Glomerular visceral epithelial cell (primary cell): Measurements from ENCODE around the gene PPP1R1B.

Experiments used
- DNase-seq: peaks from one replicate; pipeline ENCODE4 v3.0.0-alpha.2; 2016; ENCODE audit errors: extremely low spot score

PPP1R1B gene

DNA sequence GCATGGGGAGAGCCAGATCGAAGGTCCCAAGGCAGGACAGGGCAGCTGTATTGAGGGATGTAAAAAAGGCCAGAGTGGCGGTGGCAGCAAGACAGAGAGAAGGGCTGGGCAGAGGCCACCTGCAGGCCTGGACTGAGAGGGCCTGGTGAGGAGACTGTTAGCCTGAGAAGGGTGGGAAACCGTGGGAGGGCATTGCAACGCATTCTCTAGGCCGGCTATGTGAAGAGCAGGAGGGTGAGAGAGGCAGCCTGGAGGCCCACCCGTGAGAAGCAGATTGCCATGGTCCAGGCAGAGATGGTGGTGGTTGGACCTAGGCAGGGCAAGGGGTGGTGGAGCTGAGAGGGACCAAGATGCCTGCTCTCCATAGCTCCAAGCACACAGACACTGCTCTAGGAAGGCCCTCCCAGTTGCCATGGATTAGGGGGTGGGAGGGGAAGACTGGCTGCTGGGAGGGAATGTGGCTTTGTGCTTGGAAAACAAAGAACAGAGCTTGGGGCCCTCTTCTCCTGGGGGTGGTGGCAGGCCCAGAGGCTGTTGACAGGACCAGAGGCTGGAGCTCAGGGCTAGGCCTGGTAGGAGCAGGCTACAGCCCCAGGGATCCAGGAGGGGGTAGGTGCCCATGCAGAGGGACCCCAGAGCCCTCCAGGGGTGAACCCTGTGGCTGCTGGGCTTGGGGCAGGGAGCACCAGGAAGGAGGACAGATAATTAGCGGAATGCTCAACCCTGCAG is 26.0 kb downstream of the PPP1R1B start:
- DNase-seq, result no peak

DNA sequence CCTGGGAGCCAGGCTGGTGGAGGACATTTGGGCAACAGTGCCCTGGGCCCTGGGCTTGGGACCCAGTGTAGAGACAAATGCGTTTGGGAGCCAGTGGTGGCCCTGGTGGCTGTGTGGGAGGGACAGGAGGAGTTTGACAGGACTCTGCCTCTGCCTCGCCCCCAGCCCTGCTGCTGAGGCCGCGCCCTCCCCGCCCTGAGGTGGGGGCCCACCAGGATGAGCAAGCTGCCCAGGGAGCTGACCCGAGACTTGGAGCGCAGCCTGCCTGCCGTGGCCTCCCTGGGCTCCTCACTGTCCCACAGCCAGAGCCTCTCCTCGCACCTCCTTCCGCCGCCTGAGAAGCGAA is 26.5 kb downstream of the PPP1R1B start:
- no peak for DNase-seq

DNA sequence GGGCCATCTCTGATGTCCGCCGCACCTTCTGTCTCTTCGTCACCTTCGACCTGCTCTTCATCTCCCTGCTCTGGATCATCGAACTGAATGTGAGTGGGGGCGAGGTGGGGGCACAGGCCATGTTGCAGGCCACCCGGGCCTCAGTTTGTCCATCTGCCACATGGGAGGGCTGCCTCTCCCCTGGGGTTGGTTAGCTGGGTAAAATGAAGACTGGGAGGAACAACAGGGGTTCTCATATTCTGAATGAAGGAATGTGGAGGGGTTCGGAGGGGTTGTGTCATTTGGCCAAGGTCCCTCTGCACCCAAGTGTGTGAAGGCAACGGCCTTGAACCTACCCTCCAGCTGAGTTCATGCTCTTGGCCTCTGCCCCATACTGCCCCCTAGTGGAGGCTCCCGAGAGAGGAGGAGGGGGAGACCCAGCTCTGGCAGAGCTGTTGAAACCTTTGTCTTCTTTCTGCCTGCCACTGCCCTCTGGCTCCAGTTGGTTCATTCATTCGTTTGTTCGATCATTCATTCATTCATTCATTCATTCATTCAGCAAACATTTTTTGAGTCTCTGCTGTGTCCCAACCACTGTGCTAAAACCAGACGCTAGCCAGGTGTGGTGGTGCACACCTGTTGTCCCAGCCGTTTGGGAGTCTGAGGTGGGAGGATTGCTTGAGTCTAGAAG is 27.0 kb downstream of the PPP1R1B start:
- DNase-seq, result peak; percentile 52

DNA sequence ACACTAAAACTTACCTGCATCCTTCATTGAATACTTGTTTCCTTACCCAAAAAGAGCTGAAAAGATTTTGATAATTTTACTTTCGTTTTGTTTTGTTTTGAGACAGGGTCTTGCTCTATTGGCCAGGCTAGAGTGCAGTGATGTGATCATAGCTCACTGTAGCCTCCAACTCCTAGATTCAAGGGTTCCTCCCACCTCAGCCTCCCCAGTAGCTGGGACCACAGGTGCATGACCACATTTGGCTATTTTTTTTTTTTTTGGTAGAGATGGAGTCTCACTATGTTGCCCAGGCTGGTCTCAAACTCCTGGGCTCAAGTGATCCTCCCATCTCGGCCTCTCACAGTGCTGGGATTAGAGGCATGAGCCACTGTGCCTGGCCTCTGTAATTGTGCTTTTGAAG is 28.4 kb downstream of the PPP1R1B start:
- DNase-seq, result no peak

DNA sequence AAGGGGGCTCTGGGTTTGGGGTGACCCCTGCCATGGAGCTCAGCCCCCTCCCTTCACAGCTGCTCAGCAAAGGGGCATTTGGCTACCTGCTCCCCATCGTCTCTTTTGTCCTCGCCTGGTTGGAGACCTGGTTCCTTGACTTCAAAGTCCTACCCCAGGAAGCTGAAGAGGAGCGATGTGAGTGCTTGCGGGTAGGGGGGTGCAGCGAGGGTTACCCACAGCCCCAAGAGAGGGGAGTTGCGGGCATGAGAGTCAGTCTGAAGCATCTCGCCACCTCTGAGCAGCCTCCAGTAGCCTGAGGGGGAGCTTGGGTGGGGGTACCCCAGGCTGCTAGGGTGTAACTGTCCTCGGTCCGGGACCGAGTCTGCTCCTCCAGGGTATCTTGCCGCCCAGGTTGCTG is 31.6 kb downstream of the PPP1R1B start:
- no peak for DNase-seq

DNA sequence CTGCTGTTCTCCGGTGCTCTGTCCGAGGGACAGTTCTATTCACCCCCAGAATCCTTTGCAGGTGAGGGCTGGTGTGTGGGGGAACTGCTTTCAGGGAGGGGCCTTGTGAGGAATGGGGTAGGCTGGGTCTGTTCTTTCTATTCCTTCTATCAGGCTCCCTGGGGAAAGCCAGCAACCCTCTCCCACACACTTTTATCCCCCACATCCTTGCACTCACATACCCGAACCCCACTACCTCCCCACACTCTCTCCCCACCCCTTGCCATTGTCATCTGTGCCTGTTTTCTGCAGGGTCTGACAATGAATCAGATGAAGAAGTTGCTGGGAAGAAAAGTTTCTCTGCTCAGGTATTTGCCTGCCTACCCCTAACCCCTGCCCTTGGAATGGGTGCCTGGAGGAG is 32.0 kb downstream of the PPP1R1B start:
- no peak for DNase-seq

DNA sequence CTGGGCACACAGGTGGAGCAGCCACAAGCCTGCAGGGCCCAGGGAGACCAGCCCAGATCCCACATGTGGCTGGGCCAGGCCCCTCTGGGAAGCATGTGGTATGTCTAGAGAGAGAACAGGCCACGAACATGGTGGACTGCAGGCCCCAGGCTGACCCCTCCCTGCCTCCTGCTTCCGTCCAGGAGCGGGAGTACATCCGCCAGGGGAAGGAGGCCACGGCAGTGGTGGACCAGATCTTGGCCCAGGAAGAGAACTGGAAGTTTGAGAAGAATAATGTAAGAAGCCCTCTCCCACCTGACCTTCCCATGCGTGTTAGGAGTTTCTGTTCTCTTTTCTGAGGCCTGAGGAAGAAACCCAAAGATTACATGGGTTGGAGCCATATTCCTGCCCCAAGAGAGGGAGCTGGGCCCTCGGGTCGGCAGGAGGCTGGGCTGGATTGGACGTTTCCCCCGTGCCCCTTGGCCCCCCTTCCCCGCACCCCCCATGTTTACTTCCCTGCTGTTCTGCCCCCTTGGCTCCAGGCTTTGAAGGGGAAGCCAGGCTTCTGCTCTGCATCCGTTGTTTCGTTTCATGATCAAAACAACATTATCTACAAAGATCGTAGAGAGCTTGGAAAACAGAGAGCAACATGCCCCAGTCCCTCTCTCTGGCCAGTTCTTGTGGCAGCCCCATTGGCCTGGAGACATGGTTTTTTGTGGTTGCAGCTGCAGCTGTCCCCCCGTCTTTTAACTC is 32.7 kb downstream of the PPP1R1B start:
- DNase-seq, result no peak

DNA sequence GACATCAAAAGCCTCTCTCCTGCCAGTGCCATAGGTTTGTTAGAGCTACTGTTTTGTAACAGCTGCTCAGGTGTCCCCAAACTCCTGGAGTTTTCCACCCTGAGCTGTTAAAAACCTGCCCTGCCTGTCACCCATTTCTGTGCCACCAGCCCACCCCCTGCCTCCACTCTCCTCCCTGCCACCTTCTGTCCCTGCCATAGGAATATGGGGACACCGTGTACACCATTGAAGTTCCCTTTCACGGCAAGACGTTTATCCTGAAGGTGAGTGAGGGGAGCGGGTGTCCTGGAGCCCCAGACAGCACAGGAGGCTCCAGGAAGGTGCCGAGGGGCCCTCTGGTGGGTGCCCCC is 33.2 kb downstream of the PPP1R1B start:
- no peak for DNase-seq

DNA sequence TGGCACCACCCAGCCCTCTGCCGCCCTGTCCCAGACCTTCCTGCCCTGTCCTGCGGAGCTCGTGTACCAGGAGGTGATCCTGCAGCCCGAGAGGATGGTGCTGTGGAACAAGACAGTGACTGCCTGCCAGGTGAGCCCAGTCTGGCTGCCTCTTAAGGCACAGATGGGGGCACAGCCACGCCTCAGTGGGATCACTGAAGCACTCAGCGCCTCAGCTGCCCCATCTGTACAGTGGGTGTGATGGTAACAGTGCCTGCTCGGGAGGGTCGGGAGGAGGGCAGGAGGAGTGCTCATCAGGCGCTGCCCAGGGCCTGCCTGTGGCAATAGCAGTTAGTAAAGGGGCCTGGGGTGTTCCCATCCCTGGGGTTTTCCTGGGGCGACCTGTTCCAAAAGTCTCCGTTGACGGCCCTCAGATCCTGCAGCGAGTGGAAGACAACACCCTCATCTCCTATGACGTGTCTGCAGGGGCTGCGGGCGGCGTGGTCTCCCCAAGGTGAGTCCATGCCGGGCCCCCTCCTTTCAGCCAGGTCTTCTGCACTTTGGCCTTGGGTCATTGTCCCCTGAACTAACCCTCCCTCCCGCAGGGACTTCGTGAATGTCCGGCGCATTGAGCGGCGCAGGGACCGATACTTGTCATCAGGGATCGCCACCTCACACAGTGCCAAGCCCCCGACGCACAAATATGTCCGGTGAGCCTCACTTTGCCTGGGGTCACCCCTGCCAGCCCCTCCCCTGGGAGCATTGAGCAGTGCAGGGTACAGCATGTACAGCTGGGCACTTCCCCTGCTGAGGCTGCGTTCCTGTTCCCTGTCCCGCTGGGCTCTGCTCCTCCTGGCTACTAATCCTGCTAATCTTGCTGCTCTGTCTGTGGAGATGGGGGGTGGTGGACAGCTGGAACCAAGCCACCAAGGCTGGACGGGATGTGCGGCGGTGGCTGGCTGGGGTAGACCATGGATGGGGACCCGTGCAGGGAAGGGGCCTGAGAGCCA is 33.9 kb downstream of the PPP1R1B start:
- no peak for DNase-seq

DNA sequence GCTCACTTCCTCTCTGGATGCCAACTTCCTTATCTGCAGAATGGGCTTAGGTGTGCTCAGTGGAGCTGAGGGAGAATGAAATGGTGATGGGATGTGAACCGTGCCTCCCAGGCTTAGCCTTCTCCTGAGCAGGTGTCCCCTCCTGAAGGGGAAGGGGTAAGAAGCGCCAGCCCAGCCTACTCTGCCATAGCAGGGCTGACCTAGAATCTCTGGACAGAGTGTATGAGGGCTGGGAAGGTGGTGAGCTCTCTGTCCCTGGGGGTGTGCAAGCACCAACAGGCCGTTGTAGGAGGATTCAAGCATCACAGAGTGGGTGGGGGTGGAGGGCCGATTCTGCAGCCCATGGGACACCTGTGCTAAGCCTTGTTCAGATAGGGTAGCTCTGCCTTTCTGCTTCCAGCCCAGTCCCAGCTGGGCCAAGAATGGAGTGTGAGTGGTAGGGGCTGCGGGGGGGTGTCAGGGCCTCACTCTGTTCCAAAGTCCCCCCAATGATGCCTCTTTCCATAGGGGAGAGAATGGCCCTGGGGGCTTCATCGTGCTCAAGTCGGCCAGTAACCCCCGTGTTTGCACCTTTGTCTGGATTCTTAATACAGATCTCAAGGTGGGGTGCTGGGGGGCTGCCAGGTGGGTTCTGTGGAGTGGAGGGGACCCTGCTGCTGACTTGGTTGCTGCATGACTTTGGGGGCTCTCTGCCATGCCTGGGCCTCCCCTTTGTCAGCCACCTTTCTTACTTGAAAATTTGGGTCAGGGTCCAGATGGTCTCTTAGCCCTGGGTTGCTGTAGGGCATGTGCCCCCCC is 35.2 kb downstream of the PPP1R1B start:
- DNase-seq, result no peak

DNA sequence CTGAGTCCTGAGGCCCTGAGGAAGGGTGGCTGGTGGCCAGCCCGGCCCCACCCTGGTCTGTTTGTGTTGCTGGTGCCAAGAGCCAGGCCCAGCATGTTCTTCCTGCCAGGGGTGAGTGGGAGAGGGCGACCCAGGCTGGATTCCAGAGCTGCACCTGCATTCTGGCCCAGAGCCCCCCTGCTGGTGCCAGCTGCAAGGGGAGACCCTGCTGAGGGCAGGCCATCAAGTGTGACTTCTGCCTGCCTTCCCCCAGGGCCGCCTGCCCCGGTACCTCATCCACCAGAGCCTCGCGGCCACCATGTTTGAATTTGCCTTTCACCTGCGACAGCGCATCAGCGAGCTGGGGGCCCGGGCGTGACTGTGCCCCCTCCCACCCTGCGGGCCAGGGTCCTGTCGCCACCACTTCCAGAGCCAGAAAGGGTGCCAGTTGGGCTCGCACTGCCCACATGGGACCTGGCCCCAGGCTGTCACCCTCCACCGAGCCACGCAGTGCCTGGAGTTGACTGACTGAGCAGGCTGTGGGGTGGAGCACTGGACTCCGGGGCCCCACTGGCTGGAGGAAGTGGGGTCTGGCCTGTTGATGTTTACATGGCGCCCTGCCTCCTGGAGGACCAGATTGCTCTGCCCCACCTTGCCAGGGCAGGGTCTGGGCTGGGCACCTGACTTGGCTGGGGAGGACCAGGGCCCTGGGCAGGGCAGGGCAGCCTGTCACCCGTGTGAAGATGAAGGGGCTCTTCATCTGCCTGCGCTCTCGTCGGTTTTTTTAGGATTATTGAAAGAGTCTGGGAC is 36.0 kb downstream of the PPP1R1B start:
- no peak for DNase-seq

DNA sequence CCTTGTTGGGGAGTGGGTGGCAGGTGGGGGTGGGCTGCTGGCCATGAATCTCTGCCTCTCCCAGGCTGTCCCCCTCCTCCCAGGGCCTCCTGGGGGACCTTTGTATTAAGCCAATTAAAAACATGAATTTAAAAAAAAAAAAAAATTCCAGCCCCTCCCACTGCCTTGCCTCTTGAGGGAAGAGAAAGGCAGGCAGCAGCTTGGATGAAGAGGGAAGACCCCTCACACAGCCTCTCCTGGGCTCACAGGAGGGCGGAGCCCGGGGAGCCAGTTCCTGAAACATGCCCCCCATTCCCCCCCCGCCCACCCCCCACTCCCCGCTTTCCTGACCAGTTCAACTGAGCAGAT is 36.6 kb downstream of the PPP1R1B start:
- no peak for DNase-seq

DNA sequence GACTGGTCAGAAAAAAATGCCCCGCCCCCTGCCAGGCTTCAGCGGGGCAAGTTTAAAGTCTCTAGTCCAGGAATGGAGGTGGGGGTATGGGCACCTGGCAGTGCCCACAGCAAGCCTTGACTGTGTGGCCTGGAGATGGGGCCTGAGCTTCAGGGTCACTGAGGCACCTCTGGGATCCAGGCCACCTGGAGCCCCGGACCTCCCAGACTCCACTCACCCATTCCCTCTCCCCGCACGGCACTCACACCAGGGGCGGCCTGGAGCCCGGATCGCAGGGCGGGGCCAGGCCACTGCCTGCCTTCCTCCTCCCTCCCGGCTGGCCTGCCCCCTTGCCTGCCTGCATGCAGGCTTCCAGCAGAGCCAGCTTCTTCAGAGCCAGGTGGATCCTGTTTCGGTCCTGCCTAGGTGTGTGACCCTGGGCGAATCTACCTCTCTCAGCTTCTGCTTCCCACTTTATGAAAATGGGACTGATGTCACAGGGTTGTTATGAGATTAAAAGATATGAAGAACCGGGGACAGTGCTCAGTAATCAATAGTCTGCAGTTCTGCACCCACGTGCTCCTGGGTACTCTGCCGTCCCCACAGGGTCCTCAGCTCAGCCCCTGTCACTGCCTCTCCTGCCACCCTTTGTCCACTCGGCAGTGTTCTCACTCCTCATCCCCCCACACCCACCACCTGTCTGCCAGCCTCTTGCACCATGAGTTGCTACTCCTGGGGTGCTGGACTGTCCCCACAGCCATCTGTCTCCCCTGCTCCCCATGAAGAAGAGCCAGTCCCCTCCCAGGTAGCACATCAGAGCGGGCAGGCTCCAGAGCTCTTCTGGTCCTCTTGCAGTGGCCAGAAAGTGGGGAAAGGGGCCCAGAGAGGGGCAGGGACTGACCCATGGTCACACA is 37.2 kb downstream of the PPP1R1B start:
- DNase-seq, result no peak

DNA sequence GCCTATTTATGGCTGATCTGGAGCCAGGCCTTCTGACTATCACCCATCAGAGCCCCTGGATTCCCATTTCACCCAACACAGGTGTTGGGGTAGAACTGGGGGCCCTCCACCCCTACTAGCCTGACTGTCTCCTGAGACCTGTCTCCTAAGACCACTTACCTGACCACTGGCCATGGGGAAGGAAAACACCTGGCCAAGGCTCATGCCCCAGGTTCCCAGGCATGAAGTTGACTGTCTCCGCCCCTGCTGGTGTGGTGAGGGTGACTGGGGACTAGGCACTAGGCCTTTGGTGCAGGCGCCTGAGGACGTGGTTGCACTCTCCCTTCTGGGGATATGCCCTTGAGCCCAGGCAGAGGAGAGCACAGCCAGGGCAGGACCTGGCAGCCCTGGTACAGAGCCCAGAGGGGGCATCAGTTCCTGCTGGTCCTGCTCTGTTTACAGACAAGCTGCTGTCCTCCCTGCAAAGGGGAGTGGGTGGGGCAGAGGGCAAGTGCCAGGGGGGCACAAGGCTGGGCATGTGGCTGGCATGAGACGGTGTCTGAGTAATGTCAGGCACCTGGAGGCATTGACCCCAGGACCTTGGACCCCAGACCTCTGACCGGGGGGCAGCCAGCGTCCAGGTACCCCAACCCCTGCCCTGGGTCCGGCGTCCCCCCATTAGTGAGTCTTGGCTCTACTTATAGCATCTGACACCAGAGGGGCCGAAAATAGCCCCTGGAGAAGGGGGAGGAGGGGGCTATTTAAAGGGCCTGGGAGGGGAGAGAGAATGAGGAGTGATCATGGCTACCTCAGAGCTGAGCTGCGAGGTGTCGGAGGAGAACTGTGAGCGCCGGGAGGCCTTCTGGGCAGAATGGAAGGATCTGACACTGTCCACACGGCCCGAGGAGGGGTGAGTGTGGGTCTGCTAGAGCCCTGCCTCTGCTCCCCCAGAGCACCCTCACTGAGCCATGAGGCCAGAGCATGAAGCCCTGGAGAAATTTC is 38.1 kb downstream of the PPP1R1B start, which contains the start of gene TCAP:
TSS of gene TCAP (plus strand) at position 769 of the 981 bp plus-strand sequence. CDS start at position 780, 11 bp downstream.
- no peak for DNase-seq

DNA sequence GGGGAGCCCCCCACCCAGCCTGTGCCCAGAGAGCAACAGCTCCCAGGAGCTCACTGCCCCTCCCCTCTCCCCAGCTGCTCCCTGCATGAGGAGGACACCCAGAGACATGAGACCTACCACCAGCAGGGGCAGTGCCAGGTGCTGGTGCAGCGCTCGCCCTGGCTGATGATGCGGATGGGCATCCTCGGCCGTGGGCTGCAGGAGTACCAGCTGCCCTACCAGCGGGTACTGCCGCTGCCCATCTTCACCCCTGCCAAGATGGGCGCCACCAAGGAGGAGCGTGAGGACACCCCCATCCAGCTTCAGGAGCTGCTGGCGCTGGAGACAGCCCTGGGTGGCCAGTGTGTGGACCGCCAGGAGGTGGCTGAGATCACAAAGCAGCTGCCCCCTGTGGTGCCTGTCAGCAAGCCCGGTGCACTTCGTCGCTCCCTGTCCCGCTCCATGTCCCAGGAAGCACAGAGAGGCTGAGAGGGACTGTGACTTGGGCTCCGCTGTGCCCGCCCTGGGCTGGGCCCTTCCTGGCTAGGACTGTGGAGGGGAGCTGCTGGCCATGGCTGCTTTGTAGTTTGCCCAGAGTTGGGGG is 39.0 kb downstream of the PPP1R1B start:
- no peak for DNase-seq

DNA sequence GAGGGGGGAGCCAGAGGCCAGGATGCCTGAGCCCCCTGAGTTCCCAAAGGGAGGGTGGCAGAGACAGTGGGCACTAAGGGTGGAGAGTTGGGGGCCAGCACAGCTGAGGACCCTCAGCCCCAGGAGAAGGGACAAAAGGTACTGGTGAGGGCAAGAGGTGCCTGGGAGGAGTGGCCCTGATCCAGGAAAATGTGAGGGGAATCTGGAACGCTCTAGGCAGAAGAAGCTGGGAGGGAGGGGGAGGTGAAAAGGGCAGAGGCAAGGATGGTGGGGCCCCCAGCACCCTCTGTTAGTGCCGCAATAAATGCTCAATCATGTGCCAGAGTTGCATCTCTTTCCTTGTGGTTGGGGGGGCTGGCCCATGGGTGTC is 39.5 kb downstream of the PPP1R1B start:
- no peak for DNase-seq

DNA sequence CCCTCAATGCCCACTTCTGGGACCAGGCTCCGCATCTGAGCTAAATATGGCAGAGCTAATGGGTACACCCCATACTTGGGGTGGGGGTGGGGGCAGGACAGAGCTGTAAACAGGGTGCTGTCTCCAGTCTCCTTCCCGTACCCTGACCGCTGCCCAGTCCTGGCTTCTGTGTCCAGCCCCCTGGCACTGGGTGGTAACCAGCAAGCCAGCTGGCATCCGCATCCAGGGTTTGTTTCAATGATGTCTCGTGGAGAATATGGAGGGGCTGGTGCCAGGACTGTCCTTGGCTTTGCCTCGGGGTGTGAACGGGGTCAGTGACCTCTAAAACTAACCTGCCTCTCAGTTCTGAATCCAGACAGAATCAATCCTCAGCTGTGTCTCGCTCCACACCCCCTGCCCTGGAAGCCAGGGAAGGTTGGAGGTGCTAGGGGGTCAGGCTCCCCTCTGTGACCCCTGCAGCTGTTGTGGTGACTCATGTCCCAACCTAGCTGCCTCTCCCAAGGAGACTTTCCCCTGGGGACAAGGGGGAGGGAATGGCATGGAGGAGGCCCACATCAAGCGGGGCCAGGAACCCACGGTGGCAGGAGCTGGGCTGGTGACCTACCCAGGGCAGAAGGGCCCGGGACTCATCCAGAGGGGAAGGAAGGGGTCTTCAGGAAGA is 40.0 kb downstream of the PPP1R1B start:
- DNase-seq, result no peak
